BE2C (cell line): ENCODE measurements around the gene GET3. TPM values are rescaled to one million over a fixed set of nuclear protein-coding genes. Genes with fewer than 3 reads are reported as not detected.

Experiments
- DNase-seq: peaks from one replicate; pipeline ENCODE4 v3.0.0-alpha.2; 2020
- H3K27me3 ChIP-seq: fragments of 250-450 bp; sonication (Bioruptor Pico); 2 replicates; pipeline ENCODE4 v1.5.1; 2020; ENCODE audit warnings: mild to moderate bottlenecking
- H3K36me3 ChIP-seq: fragments of 250-450 bp; sonication (Bioruptor Pico); 2 replicates; pipeline ENCODE4 v1.5.1; 2020; ENCODE audit warnings: mild to moderate bottlenecking
- H3K4me1 ChIP-seq: fragments of 250-450 bp; sonication (Bioruptor Pico); 2 replicates; pipeline ENCODE4 v1.5.1; 2020
- H3K4me3 ChIP-seq: 2 replicates; pipeline ENCODE4 v1.5.1; 2011; ENCODE audit warnings: low read depth, low read length
- H3K9me3 ChIP-seq: fragments of 250-450 bp; sonication (Bioruptor Pico); 2 replicates; pipeline ENCODE4 v1.5.1; 2020
- CTCF ChIP-seq: IDR thresholded peaks from 2 replicates; pipeline ENCODE4 v1.5.1; 2012; ENCODE audit warnings: mild to moderate bottlenecking, low read depth, low read length
- polyA plus RNA-seq: library from polyadenylated mRNA; unstranded; fragments of >200 nt; gene quantifications from one replicate; pipeline ENCODE4 v1.2.1, GENCODE V29; 2012; ENCODE audit warnings: low read depth, missing spikeins; ENCODE audit not compliant: insufficient read length, insufficient read depth

Gene GET3
- 266 TPM for polyA plus RNA-seq

GRCh38 chr19:12736995-12737834 is at the start of gene GET3:
Gene GET3, plus strand, starts transcription at chr19:12737497. Its CDS starts 9 bp downstream, at chr19:12737506.
- peak; percentile 95 for DNase-seq
- Histone ChIP-seq H3K36me3 (peaks cover 21% of the 10 kb centered on the region), H3K9me3 (no peaks in the 10 kb centered on the region), H3K4me3 (peak within 1 kb of the TSS; percentile 88), H3K27me3 (no peaks in the 10 kb centered on the region), H3K4me1 (no peaks in the 10 kb centered on the region; the same call in 1 of the 2 replicates)
- no peak for TF ChIP-seq CTCF

- no peaks in the 10 kb centered on the region for H3K36me3 ChIP-seq
- no peak overlapping the region for H3K4me3 ChIP-seq
- H3K4me1 ChIP-seq: no peaks in the 10 kb centered on the region
- DNase-seq: no peak
- TF ChIP-seq CTCF: no peak
- H3K27me3 ChIP-seq: no peaks in the 10 kb centered on the region
- H3K9me3 ChIP-seq: no peaks in the 10 kb centered on the region
Observed at GRCh38 chr19:12689012-12689411, 48.3 kb upstream of the GET3 start.

- H3K4me3 ChIP-seq: no peak overlapping the region
- no peaks in the 10 kb centered on the region for H3K36me3 ChIP-seq
- no peaks in the 10 kb centered on the region for H3K4me1 ChIP-seq
- TF ChIP-seq CTCF: no peak
- no peak for DNase-seq
- H3K27me3 ChIP-seq: no peaks in the 10 kb centered on the region
- H3K9me3 ChIP-seq: no peaks in the 10 kb centered on the region
Observed at GRCh38 chr19:12689581-12690216, 47.6 kb upstream of the GET3 start.

GRCh38 chr19:12692960-12693359 is 44.3 kb upstream of the GET3 start:
- no peak overlapping the region for H3K4me3 ChIP-seq
- no peak for TF ChIP-seq CTCF
- peaks cover 2% of the 10 kb centered on the region; the same call in 1 of the 2 replicates for H3K36me3 ChIP-seq

GRCh38 chr19:12694641-12695040 is 42.7 kb upstream of the GET3 start:
- Histone ChIP-seq H3K27me3 (no peaks in the 10 kb centered on the region), H3K36me3 (peaks cover 14% of the 10 kb centered on the region), H3K4me1 (no peaks in the 10 kb centered on the region), H3K4me3 (no peak overlapping the region), H3K9me3 (no peaks in the 10 kb centered on the region)
- TF ChIP-seq CTCF: no peak
- no peak for DNase-seq

More at GRCh38 chr19:12692960-12693359, 44.3 kb upstream of the GET3 start:
- Histone ChIP-seq H3K4me1 (no peaks in the 10 kb centered on the region), H3K9me3 (no peaks in the 10 kb centered on the region), H3K27me3 (no peaks in the 10 kb centered on the region)
- DNase-seq: no peak

- Histone ChIP-seq H3K27me3 (no peaks in the 10 kb centered on the region), H3K4me1 (no peaks in the 10 kb centered on the region), H3K9me3 (no peaks in the 10 kb centered on the region), H3K36me3 (peaks cover 18% of the 10 kb centered on the region), H3K4me3 (peak overlapping the region; percentile 92; the same call in 1 of the 2 replicates)
- no peak for DNase-seq
- no peak for TF ChIP-seq CTCF
Observed at GRCh38 chr19:12695096-12695495, 42.2 kb upstream of the GET3 start.
